ENCODE measurements around the gene RPAP2.

Gene RPAP2

DNA sequence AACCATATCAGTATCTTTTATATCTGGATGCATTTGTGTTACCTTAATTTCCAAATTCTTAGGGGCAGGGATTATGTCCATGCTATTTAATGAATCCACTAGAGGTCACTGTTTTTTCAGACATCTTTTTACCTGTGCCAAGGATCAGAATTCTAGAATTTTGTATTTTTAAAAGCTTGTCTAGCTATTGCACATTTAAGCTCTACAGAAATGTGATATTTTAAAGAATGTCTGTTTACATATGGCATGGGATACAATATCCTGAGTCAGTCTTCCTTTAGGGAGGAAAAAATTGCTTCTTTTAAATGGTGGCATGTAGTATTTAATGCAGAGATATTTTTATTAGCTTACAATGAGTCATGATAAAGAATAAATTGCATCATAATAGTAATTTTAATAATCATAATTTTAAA, 11.3 kb downstream of the RPAP2 start:
- no peak overlapping the region for H3K27ac ChIP-seq (ENCODE audit: low read depth, low read length)

DNA sequence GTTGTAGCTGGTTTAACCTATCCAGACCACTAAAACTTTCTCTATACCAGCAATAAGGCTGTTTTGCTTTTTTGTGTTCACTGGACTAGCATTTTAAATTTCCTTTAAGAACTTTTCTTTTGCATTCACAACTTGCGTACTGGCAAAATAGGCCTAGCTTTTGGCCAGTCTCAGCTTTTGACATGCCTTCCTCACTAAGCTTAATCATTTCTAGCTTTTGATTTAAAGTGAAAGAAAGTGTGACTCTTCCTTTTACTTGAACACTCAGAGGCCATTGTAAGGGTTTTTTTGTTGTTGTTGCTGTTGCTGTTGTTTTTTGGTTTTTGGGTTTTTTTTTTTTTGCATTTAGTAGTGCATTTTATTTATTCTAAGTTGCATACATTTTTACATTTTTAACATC, 15.2 kb downstream of the RPAP2 start:
- TF ChIP-seq, protein P1, sequence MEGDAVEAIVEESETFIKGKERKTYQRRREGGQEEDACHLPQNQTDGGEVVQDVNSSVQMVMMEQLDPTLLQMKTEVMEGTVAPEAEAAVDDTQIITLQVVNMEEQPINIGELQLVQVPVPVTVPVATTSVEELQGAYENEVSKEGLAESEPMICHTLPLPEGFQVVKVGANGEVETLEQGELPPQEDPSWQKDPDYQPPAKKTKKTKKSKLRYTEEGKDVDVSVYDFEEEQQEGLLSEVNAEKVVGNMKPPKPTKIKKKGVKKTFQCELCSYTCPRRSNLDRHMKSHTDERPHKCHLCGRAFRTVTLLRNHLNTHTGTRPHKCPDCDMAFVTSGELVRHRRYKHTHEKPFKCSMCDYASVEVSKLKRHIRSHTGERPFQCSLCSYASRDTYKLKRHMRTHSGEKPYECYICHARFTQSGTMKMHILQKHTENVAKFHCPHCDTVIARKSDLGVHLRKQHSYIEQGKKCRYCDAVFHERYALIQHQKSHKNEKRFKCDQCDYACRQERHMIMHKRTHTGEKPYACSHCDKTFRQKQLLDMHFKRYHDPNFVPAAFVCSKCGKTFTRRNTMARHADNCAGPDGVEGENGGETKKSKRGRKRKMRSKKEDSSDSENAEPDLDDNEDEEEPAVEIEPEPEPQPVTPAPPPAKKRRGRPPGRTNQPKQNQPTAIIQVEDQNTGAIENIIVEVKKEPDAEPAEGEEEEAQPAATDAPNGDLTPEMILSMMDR (IDR thresholded peaks at IDR 0.05; ENCODE audit: insufficient read depth, low read length, poor library complexity, severe bottlenecking): no peak
- no peak for TF ChIP-seq EZH2phosphoT487 (conservative IDR thresholded peaks at IDR 0.05; ENCODE audit: low read length)
- H3K27ac ChIP-seq (ENCODE audit: low read depth, low read length): no peak overlapping the region

More for the DNA sequence above, 11.3 kb downstream of the RPAP2 start:
- Histone ChIP-seq H3K4me3 (ENCODE audit: insufficient read depth, low read length, poor library complexity, severe bottlenecking) (no peak overlapping the region), H3K36me3 (ENCODE audit: low read length) (peaks cover 10% of the 10 kb centered on the region; the same call in 1 of the 2 replicates), H3K27me3 (ENCODE audit: low read length) (no peaks in the 10 kb centered on the region), H3K9me2 (replicated peaks; ENCODE audit: insufficient read depth, low read length) (no peaks in the 10 kb centered on the region), H3K79me2 (ENCODE audit: insufficient read depth, low read length) (no peaks in the 10 kb centered on the region), H2AFZ (ENCODE audit: low read depth, low read length, severe bottlenecking) (no peak overlapping the region), H3F3A (ENCODE audit: insufficient read depth) (no peaks in the 10 kb centered on the region), H3K4me2 (ENCODE audit: low read depth, low read length, poor library complexity, severe bottlenecking) (no peak overlapping the region), H3K9me3 (ENCODE audit: insufficient read depth, low read length) (no peaks in the 10 kb centered on the region), H3K9ac (ENCODE audit: low read length) (no peak overlapping the region), H4K20me1 (ENCODE audit: low read depth, low read length) (no peaks in the 10 kb centered on the region)
- no peak for TF ChIP-seq EZH2phosphoT487 (conservative IDR thresholded peaks at IDR 0.05; ENCODE audit: low read length)
- TF ChIP-seq, protein P1 (IDR thresholded peaks at IDR 0.05; ENCODE audit: insufficient read depth, low read length, poor library complexity, severe bottlenecking): peak; percentile 52

DNA sequence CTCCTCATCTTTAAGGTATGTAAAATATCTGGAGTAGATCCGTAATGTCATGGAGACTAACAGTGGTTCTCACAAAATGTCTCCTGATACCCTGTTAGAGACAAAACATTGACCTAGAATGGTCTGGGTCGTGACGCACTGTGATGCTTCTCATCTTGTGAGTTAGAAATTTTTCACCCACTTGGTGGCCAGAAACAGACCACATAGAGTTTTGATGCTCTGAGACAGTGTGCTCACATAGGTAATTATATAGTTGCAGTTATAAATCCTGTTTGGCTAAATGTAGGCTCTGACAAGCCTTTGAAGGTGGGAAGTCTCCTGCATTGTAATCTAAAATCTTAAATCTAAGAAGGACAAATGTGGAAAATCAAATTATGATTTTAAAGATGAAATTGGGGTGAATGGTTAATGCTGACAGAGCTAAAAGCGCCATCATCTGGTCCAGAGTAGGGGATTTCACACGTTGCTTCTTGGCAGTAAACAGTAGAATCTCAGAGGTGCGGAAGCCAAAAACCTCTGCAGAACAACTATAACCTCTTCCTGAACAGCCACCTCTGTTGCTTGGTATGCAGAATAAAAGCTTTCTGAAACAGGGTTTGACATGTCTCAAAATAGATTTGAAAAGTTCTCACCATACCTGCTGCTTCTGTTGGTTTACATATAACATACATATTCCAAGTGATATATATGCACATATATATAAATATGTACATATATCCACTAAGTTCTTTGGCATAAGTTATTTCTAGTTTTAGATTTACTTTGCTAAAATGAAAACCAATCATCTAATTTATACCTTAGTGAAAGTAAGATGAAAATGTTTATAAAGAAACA, 17.1 kb downstream of the RPAP2 start:
- Histone ChIP-seq H3K27me3 (ENCODE audit: low read length) (no peaks in the 10 kb centered on the region), H3K9me3 (ENCODE audit: insufficient read depth, low read length) (no peaks in the 10 kb centered on the region), H2AFZ (ENCODE audit: low read depth, low read length, severe bottlenecking) (no peak overlapping the region), H3K9ac (ENCODE audit: low read length) (no peak overlapping the region), H3F3A (ENCODE audit: insufficient read depth) (no peaks in the 10 kb centered on the region), H3K79me2 (ENCODE audit: insufficient read depth, low read length) (no peaks in the 10 kb centered on the region), H3K36me3 (ENCODE audit: low read length) (no peaks in the 10 kb centered on the region), H3K4me3 (ENCODE audit: insufficient read depth, low read length, poor library complexity, severe bottlenecking) (no peak overlapping the region), H3K4me2 (ENCODE audit: low read depth, low read length, poor library complexity, severe bottlenecking) (no peak overlapping the region), H4K20me1 (ENCODE audit: low read depth, low read length) (no peaks in the 10 kb centered on the region), H3K9me2 (replicated peaks; ENCODE audit: insufficient read depth, low read length) (no peaks in the 10 kb centered on the region), H3K27ac (ENCODE audit: low read depth, low read length) (no peak overlapping the region)
- TF ChIP-seq, protein P1 (IDR thresholded peaks at IDR 0.05; ENCODE audit: insufficient read depth, low read length, poor library complexity, severe bottlenecking): no peak
- TF ChIP-seq EZH2phosphoT487 (conservative IDR thresholded peaks at IDR 0.05; ENCODE audit: low read length): no peak

More for the DNA sequence above, 15.2 kb downstream of the RPAP2 start:
- Histone ChIP-seq H4K20me1 (ENCODE audit: low read depth, low read length) (no peaks in the 10 kb centered on the region), H3K9ac (ENCODE audit: low read length) (no peak overlapping the region), H3K36me3 (ENCODE audit: low read length) (no peaks in the 10 kb centered on the region), H3K4me3 (ENCODE audit: insufficient read depth, low read length, poor library complexity, severe bottlenecking) (no peak overlapping the region), H2AFZ (ENCODE audit: low read depth, low read length, severe bottlenecking) (no peak overlapping the region), H3K27me3 (ENCODE audit: low read length) (no peaks in the 10 kb centered on the region), H3F3A (ENCODE audit: insufficient read depth) (no peaks in the 10 kb centered on the region), H3K4me2 (ENCODE audit: low read depth, low read length, poor library complexity, severe bottlenecking) (no peak overlapping the region), H3K9me3 (ENCODE audit: insufficient read depth, low read length) (no peaks in the 10 kb centered on the region), H3K79me2 (ENCODE audit: insufficient read depth, low read length) (no peaks in the 10 kb centered on the region), H3K9me2 (replicated peaks; ENCODE audit: insufficient read depth, low read length) (no peaks in the 10 kb centered on the region)

Measured in SU-DHL-6 (cell line).